DND-41 (cell line): ENCODE measurements around the gene ATG9A.

Source experiments
- ATAC-seq: fragments of 200-7000 bp; cut with Tn5 transposase; 3 replicates; pipeline ENCODE4 v1.9.1; 2021; ENCODE audit warnings: low read depth; ENCODE audit not compliant: insufficient read depth
- DNase-seq: peaks from one replicate; pipeline ENCODE4 v3.0.0-alpha.2; 2020
- H2AFZ ChIP-seq: 2 replicates; pipeline ENCODE4 v1.6.0; 2012; ENCODE audit warnings: low read depth, low read length
- H3K27ac ChIP-seq: 2 replicates; pipeline ENCODE4 v1.5.1; 2012; ENCODE audit warnings: low read length, inconsistent platforms
- H3K27me3 ChIP-seq: fragments of 200-600 bp; sonication (generic); 2 replicates; pipeline ENCODE4 v1.6.0; 2012; ENCODE audit warnings: low read length, mild to moderate bottlenecking, inconsistent platforms; ENCODE audit not compliant: insufficient read depth, poor library complexity
- H3K36me3 ChIP-seq: 2 replicates; pipeline ENCODE4 v1.5.1; 2012; ENCODE audit warnings: low read length, inconsistent platforms; ENCODE audit not compliant: insufficient read depth
- H3K4me1 ChIP-seq: 2 replicates; pipeline ENCODE4 v1.5.1; 2012; ENCODE audit warnings: mild to moderate bottlenecking, low read length; ENCODE audit not compliant: insufficient read depth
- H3K4me2 ChIP-seq: 2 replicates; pipeline ENCODE4 v1.6.0; 2012; ENCODE audit warnings: mild to moderate bottlenecking, moderate library complexity, low read length, inconsistent platforms; ENCODE audit not compliant: insufficient read depth
- H3K4me3 ChIP-seq, 2 experiments: fragments of 200-600 bp in 1 of 2; shearing (Covaris generic) in 1 of 2; 2 replicates each; pipeline ENCODE4 v1.5.1; 2012 to 2016; ENCODE audit warnings: inconsistent platforms in 2 of 2, low read length in 2 of 2, mild to moderate bottlenecking in 2 of 2, low read depth in 1 of 2, moderate library complexity in 1 of 2
- H3K79me2 ChIP-seq: 2 replicates; pipeline ENCODE4 v1.6.0; 2012; ENCODE audit warnings: low read length, inconsistent platforms; ENCODE audit not compliant: insufficient read depth
- H3K9ac ChIP-seq: 2 replicates; pipeline ENCODE4 v1.6.0; 2012; ENCODE audit warnings: low read depth, mild to moderate bottlenecking, inconsistent platforms, low read length, moderate library complexity
- H3K9me3 ChIP-seq: 2 replicates; pipeline ENCODE4 v1.5.1; 2012; ENCODE audit warnings: low read length, moderate library complexity, mild to moderate bottlenecking, inconsistent platforms; ENCODE audit not compliant: insufficient read depth, severe bottlenecking
- H4K20me1 ChIP-seq: 2 replicates; pipeline ENCODE4 v1.6.0; 2012; ENCODE audit warnings: low read length; ENCODE audit not compliant: insufficient read depth
- CTCF ChIP-seq: IDR thresholded peaks from 2 replicates; pipeline ENCODE4 v1.5.1; 2012; ENCODE audit warnings: borderline replicate concordance, low read length, moderate library complexity, mild to moderate bottlenecking; ENCODE audit not compliant: poor library complexity, severe bottlenecking; ENCODE audit errors: extremely low read depth
- EZH2 ChIP-seq: IDR thresholded peaks from 3 replicates; pipeline ENCODE4 v1.6.1; 2012; ENCODE audit warnings: borderline replicate concordance, low read depth, mild to moderate bottlenecking, moderate library complexity, low read length, inconsistent platforms; ENCODE audit not compliant: severe bottlenecking

Gene ATG9A

GRCh38 chr2:219221957-219222518 lies 7.4 kb downstream of the ATG9A start:
- TF ChIP-seq EZH2 (no peak), CTCF (no peak)
- no peak for DNase-seq
- H3K9me3 ChIP-seq = no peaks in the 10 kb centered on the region
- ATAC-seq = no peak
- H3K4me2 ChIP-seq = no peak overlapping the region
- no peak overlapping the region for H3K9ac ChIP-seq
- H3K27me3 ChIP-seq = no peaks in the 10 kb centered on the region
- H3K4me3 ChIP-seq = no peak overlapping the region
- H2AFZ ChIP-seq = no peak overlapping the region
- peaks cover 78% of the 10 kb centered on the region for H3K36me3 ChIP-seq
- H3K4me1 ChIP-seq = peaks cover 14% of the 10 kb centered on the region
- H4K20me1 ChIP-seq = peaks cover 3% of the 10 kb centered on the region; the same call in 1 of the 2 replicates
- H3K79me2 ChIP-seq = peaks cover 5% of the 10 kb centered on the region
- H3K27ac ChIP-seq = no peak overlapping the region

- ATAC-seq (no peak), DNase-seq (no peak)
- Histone ChIP-seq H3K4me3 (no peak overlapping the region), H2AFZ (no peak overlapping the region), H3K9ac (no peak overlapping the region), H4K20me1 (peaks cover 3% of the 10 kb centered on the region; the same call in 1 of the 2 replicates), H3K9me3 (no peaks in the 10 kb centered on the region), H3K27ac (no peak overlapping the region), H3K79me2 (no peaks in the 10 kb centered on the region), H3K36me3 (peaks cover 74% of the 10 kb centered on the region), H3K4me2 (no peak overlapping the region), H3K27me3 (no peaks in the 10 kb centered on the region), H3K4me1 (peaks cover 12% of the 10 kb centered on the region)
- TF ChIP-seq CTCF (no peak), EZH2 (no peak)
These were observed 8.6 kb downstream of the ATG9A start for GRCh38 chr2:219220652-219221402.

- Histone ChIP-seq H3K79me2 (no peaks in the 10 kb centered on the region), H3K9me3 (no peaks in the 10 kb centered on the region), H3K27me3 (no peaks in the 10 kb centered on the region), H3K4me1 (peaks cover 12% of the 10 kb centered on the region), H3K9ac (no peak overlapping the region), H2AFZ (no peak overlapping the region), H3K4me3 (no peak overlapping the region), H3K36me3 (peaks cover 65% of the 10 kb centered on the region), H4K20me1 (peaks cover 3% of the 10 kb centered on the region; the same call in 1 of the 2 replicates), H3K27ac (no peak overlapping the region), H3K4me2 (no peak overlapping the region)
- DNase-seq = no peak
- no peak for ATAC-seq
- TF ChIP-seq CTCF (no peak), EZH2 (no peak)
These were observed 9.5 kb downstream of the ATG9A start for GRCh38 chr2:219219784-219220532.
